Upper lobe of left lung (tissue), 4 donors: ENCODE data around the gene GRM5.

Experiments used
- CTCF ChIP-seq, 6 experiments: fragments of 450-650 bp in 4 of 6; fragments of 200-600 bp in 2 of 6; sonication (generic) in 2 of 6; IDR thresholded peaks; one replicate each; pipeline ENCODE4 v1.5.1; 2016 to 2019; ENCODE audit warnings: antibody characterized with exemption in 6 of 6
- POLR2A ChIP-seq, 4 donors: fragments of 450-650 bp; IDR thresholded peaks; one replicate each; pipeline ENCODE4 v1.5.1; 2016 to 2017; ENCODE audit warnings: antibody characterized with exemption in 4 of 4, mild to moderate bottlenecking in 2 of 4

- TF ChIP-seq POLR2A (IDR thresholded peaks at IDR 0.05) (no peak), CTCF (IDR thresholded peaks at IDR 0.05) (no peak)
Measured at GRCh38 chr11:88475991-88476418, 589.8 kb downstream of the GRM5 start.
